Measurements from ENCODE around the gene PAPLN.
A peak's percentile ranks its signal among the peaks of the same experiment; 100 is the strongest.
"Not testable (repeated sequence)": the region's sequence is repeated elsewhere in the genome, so short reads cannot be mapped to it uniquely, and the experiment has no call there.

Gene PAPLN, protein sequence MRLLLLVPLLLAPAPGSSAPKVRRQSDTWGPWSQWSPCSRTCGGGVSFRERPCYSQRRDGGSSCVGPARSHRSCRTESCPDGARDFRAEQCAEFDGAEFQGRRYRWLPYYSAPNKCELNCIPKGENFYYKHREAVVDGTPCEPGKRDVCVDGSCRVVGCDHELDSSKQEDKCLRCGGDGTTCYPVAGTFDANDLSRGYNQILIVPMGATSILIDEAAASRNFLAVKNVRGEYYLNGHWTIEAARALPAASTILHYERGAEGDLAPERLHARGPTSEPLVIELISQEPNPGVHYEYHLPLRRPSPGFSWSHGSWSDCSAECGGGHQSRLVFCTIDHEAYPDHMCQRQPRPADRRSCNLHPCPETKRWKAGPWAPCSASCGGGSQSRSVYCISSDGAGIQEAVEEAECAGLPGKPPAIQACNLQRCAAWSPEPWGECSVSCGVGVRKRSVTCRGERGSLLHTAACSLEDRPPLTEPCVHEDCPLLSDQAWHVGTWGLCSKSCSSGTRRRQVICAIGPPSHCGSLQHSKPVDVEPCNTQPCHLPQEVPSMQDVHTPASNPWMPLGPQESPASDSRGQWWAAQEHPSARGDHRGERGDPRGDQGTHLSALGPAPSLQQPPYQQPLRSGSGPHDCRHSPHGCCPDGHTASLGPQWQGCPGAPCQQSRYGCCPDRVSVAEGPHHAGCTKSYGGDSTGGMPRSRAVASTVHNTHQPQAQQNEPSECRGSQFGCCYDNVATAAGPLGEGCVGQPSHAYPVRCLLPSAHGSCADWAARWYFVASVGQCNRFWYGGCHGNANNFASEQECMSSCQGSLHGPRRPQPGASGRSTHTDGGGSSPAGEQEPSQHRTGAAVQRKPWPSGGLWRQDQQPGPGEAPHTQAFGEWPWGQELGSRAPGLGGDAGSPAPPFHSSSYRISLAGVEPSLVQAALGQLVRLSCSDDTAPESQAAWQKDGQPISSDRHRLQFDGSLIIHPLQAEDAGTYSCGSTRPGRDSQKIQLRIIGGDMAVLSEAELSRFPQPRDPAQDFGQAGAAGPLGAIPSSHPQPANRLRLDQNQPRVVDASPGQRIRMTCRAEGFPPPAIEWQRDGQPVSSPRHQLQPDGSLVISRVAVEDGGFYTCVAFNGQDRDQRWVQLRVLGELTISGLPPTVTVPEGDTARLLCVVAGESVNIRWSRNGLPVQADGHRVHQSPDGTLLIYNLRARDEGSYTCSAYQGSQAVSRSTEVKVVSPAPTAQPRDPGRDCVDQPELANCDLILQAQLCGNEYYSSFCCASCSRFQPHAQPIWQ

GRCh38 chr14:73237219-73237785, at the start of gene PAPLN:
Gene PAPLN (plus strand): TSS chr14:73237506. CDS start chr14:73239779, 2,273 bp downstream.
- Mint-ChIP-seq H3K4me3 (peak within 1 kb of the TSS; percentile 76), H3K27me3 (peaks cover 39% of the 10 kb centered on the region), H3K27ac (no peak within 1 kb of the TSS), H3K4me1 (peaks cover 10% of the 10 kb centered on the region), H3K9me3 (no peaks in the 10 kb centered on the region), H3K36me3 (no peaks in the 10 kb centered on the region)

DNA sequence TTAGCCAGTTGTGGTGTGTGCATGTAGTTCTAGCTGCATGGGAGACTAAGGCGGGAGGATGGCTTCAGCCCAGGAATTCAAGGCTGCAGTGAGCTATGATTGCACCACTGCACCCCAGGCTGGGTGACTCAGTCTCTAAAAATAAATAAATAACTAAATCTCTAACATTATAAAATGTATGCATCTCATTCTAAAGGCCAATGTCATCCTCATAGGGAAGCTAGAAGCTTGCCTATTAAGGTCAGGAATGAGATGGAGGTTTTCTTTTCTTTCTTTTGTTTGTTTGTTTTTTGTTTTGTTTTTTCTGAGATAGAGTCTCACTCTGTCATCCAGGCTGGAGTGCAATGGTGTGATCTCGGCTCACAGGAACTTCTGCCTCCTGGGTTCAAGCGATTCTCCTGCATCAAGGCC, 48.8 kb upstream of the PAPLN start:
- no peaks in the 10 kb centered on the region for H3K4me1 Mint-ChIP-seq
- no peaks in the 10 kb centered on the region for H3K27me3 Mint-ChIP-seq
- peaks cover 17% of the 10 kb centered on the region for H3K36me3 Mint-ChIP-seq
- no peaks in the 10 kb centered on the region for H3K9me3 Mint-ChIP-seq
- H3K4me3 Mint-ChIP-seq: no peak overlapping the region
- no peak overlapping the region for H3K27ac Mint-ChIP-seq

DNA sequence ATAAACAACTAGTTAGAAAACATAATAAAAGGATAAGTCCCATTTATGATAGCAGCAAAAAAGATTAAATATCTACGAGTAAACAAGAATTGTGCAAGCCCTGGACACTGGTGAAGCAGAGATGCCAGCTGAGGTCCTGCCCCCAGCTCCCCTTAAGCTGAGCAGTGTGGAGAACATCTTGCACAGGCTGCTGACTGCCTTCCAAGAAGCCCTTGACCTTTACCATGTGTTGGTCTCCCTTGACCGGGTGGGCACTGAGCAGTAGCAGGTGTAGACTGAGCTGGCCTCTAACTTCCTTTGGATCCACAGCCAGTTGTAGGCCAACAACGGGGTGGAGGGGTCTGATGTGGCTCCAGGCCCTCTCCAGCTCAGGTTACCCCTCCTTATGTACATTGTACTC, 47.7 kb upstream of the PAPLN start:
- no peaks in the 10 kb centered on the region for H3K9me3 Mint-ChIP-seq
- no peak overlapping the region for H3K4me3 Mint-ChIP-seq
- H3K36me3 Mint-ChIP-seq: peaks cover 17% of the 10 kb centered on the region
- no peaks in the 10 kb centered on the region for H3K4me1 Mint-ChIP-seq
- no peaks in the 10 kb centered on the region for H3K27me3 Mint-ChIP-seq
- H3K27ac Mint-ChIP-seq: no peak overlapping the region

DNA sequence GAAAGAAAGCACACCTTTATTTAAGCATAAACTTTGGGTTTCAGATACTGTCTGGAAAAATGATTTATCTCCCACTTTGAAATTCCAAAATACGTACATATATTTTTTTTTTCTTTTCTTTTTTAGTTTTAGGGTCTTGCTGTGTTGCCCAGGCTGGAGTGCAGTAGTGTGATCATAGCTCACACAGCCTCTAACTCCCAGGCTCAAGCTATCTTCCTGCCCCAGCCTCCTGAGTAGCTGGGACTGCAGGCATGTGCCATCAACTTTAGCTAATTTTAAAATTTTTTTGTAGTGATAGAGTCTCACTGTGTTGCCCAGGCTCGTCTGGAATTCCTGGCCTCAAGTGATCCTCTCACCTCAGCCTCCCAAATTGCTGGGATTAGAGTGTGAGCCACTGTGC, 45.9 kb upstream of the PAPLN start:
- Mint-ChIP-seq H3K9me3 (no peaks in the 10 kb centered on the region), H3K36me3 (peaks cover 19% of the 10 kb centered on the region), H3K27ac (no peak overlapping the region), H3K4me1 (no peaks in the 10 kb centered on the region), H3K27me3 (no peaks in the 10 kb centered on the region), H3K4me3 (no peak overlapping the region)

- not testable (repeated sequence) for H3K4me3 Mint-ChIP-seq, H3K27me3 Mint-ChIP-seq, H3K9me3 Mint-ChIP-seq, H3K4me1 Mint-ChIP-seq, H3K27ac Mint-ChIP-seq
- peaks cover 24% of the 10 kb centered on the region for H3K36me3 Mint-ChIP-seq
These were observed 43.0 kb upstream of the PAPLN start for GRCh38 chr14:73194306-73194705.

DNA sequence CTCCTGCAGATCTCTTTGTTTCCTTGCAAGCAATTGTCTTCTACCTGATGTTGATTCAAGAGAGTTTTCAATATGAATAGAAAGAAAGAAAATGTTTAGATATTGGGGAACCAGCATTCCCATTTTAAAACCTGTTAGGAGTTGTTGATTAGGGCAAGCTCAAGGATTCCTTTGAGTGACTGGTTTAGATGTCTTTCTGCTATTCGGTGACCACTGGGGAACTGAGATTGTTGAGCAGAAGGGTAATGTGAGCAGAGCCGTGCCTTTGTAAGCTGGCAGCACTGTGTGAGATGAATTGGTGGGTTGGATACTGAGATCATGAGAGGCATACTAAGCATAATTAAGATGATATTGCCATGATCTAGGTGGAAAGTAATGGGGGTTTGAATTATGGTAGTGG, 39.1 kb upstream of the PAPLN start:
- no peaks in the 10 kb centered on the region for H3K9me3 Mint-ChIP-seq
- H3K36me3 Mint-ChIP-seq: peaks cover 28% of the 10 kb centered on the region
- H3K4me1 Mint-ChIP-seq: no peaks in the 10 kb centered on the region
- H3K4me3 Mint-ChIP-seq: no peak overlapping the region
- no peaks in the 10 kb centered on the region for H3K27me3 Mint-ChIP-seq
- H3K27ac Mint-ChIP-seq: no peak overlapping the region

DNA sequence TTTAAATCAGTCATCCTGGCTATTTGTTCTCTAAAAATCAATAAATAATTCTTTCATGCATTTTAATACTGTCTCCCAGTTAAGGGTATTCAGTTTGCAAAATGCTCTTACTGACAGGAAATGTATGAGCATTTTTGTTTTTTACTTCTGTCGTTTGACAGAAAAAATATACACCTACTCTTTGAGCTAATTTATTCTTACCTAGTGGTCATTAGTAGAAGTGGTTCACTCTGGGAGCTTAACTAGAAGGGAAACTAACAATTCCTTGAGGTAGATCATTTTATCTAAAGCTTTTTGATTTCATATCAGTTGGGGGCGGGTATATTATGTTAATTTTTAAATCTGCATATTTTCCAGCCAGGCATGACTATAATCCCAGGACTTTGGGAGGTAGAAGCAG, 33.8 kb upstream of the PAPLN start:
- H3K27me3 Mint-ChIP-seq: no peaks in the 10 kb centered on the region
- H3K9me3 Mint-ChIP-seq: no peaks in the 10 kb centered on the region
- no peak overlapping the region for H3K4me3 Mint-ChIP-seq
- no peaks in the 10 kb centered on the region for H3K4me1 Mint-ChIP-seq
- peaks cover 36% of the 10 kb centered on the region for H3K36me3 Mint-ChIP-seq
- no peak overlapping the region for H3K27ac Mint-ChIP-seq

- no peak overlapping the region for H3K27ac Mint-ChIP-seq
- peaks cover 28% of the 10 kb centered on the region for H3K36me3 Mint-ChIP-seq
- H3K27me3 Mint-ChIP-seq: no peaks in the 10 kb centered on the region
- H3K9me3 Mint-ChIP-seq: no peaks in the 10 kb centered on the region
- no peaks in the 10 kb centered on the region for H3K4me1 Mint-ChIP-seq
- no peak overlapping the region for H3K4me3 Mint-ChIP-seq
These were observed 29.7 kb upstream of the PAPLN start for GRCh38 chr14:73207615-73208014.

DNA sequence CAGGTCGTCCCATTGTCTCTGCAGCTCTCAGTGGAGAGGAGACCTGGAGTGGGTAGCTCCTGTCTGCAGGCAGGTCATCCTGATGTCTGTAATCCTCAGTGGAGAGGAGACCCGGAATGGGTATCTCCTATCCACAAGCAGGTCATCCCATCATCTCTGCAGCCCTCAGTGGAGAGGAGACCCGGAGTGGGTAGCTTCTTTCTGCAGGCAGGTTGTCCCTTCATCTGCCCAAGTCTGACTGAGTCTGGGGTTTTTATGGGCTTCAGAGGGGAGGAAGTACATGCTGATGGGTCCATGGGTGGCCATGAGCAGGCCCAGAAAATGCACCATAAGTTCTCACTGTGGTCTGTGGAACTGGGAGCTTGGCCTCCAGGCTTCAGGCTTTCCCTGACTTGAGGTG, 28.9 kb upstream of the PAPLN start:
- peaks cover 29% of the 10 kb centered on the region for H3K36me3 Mint-ChIP-seq
- no peaks in the 10 kb centered on the region for H3K27me3 Mint-ChIP-seq
- no peaks in the 10 kb centered on the region for H3K4me1 Mint-ChIP-seq
- no peak overlapping the region for H3K27ac Mint-ChIP-seq
- no peaks in the 10 kb centered on the region for H3K9me3 Mint-ChIP-seq
- no peak overlapping the region for H3K4me3 Mint-ChIP-seq

- no peak overlapping the region for H3K4me3 Mint-ChIP-seq
- no peaks in the 10 kb centered on the region for H3K9me3 Mint-ChIP-seq
- H3K27me3 Mint-ChIP-seq: no peaks in the 10 kb centered on the region
- peaks cover 27% of the 10 kb centered on the region for H3K36me3 Mint-ChIP-seq
- H3K4me1 Mint-ChIP-seq: no peaks in the 10 kb centered on the region
- H3K27ac Mint-ChIP-seq: no peak overlapping the region
These were observed 28.5 kb upstream of the PAPLN start for GRCh38 chr14:73208846-73209245.

GRCh38 chr14:73209953-73210352, 27.4 kb upstream of the PAPLN start:
- Mint-ChIP-seq H3K9me3 (no peaks in the 10 kb centered on the region), H3K36me3 (peaks cover 29% of the 10 kb centered on the region), H3K27me3 (no peaks in the 10 kb centered on the region), H3K4me3 (no peak overlapping the region), H3K4me1 (no peaks in the 10 kb centered on the region), H3K27ac (peak overlapping the region; percentile 62)

- Mint-ChIP-seq H3K4me1 (no peaks in the 10 kb centered on the region), H3K36me3 (peaks cover 20% of the 10 kb centered on the region), H3K9me3 (no peaks in the 10 kb centered on the region), H3K27ac (no peak overlapping the region), H3K27me3 (no peaks in the 10 kb centered on the region), H3K4me3 (no peak overlapping the region)
These were observed 25.9 kb upstream of the PAPLN start for GRCh38 chr14:73211251-73212040.

DNA sequence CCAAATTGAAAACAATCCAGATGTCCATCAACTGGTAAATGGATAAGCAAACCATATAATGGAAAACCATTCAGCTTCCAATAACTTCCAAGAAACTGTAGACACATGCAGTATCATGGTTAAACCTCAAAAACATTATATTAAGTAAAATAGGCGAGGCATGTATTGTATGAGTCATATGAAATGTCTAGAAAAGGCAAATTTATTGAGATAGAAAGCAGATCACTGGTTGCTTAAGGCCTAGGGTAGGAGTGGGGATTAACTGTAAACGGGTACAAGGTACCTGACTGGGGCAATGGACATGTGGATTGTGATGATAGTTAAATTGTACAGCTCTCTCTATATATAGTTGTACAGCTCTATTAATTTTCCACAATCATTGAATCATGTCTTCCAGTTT, 21.3 kb upstream of the PAPLN start:
- Mint-ChIP-seq H3K4me1 (no peaks in the 10 kb centered on the region), H3K4me3 (no peak overlapping the region), H3K27me3 (no peaks in the 10 kb centered on the region), H3K9me3 (no peaks in the 10 kb centered on the region), H3K27ac (no peak overlapping the region), H3K36me3 (peaks cover 22% of the 10 kb centered on the region)

- Mint-ChIP-seq H3K27ac (no peak overlapping the region), H3K36me3 (peaks cover 21% of the 10 kb centered on the region), H3K27me3 (no peaks in the 10 kb centered on the region), H3K4me1 (no peaks in the 10 kb centered on the region), H3K4me3 (no peak overlapping the region), H3K9me3 (no peaks in the 10 kb centered on the region)
These were observed 19.9 kb upstream of the PAPLN start for GRCh38 chr14:73217411-73217810.

GRCh38 chr14:73220061-73220460, 17.2 kb upstream of the PAPLN start:
- H3K27me3 Mint-ChIP-seq: no peaks in the 10 kb centered on the region
- H3K27ac Mint-ChIP-seq: no peak overlapping the region
- H3K4me1 Mint-ChIP-seq: no peaks in the 10 kb centered on the region
- H3K36me3 Mint-ChIP-seq: peaks cover 17% of the 10 kb centered on the region
- H3K4me3 Mint-ChIP-seq: no peak overlapping the region
- no peaks in the 10 kb centered on the region for H3K9me3 Mint-ChIP-seq
